ENCODE data around the gene ZNF44.

The ZNF44 gene

DNA sequence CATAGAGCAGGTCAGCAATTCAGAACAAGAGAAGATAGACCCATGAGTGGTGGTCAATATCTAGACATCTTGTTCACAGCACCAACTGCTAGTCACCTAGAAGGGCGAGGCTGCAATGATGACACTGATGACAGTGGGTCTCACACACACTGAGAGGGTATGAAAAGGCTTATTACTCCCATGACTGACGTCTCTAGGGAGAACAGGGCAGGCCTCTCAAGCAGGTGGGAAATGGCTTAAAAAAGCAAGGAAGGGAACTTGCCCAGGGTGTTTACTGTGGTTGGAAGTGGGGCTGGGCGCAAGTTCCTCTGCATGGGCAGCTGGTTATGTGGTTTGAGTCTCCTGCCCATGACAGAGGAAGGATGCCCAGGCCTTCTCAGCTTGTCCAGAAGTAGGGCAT is 33.8 kb downstream of the ZNF44 start:
- DNase-seq, result no peak

DNA sequence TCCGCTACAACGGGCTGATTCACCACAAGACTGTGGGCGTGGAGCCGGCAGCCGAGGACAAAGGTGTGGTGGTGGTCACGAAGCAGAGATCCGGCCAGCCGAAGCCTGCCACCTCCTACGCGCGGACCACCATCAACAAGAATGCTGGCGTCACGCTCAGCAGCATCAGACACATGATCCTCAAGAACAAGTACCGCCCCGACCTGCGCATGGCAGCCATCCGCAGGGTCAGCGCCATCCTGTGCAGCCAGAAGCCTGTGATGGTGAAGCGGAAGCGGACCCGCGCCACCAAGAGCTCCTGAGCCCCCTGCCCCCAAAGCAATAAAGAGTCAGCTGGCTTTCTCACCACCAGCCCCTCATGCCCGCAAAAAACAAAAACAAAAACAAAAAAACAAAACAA is 34.4 kb downstream of the ZNF44 start:
- DNase-seq, result no peak

DNA sequence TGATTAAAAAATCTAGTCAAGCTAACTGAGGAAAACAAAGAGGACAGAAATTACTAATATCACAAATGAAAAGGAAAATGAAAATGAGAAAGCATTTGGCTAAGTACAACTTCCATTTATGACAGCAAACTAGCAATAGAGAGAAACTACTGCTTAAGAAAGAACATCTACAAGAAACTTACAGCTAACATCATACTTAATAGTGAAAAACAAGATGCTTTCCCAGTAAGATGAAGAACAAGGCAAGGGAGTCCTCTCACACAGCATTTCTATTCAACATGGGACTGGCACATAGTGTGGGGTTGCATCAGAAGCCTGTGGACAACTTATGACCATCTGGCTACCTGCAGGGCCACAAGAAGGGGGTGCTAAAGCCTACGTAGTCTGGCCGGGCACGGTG is 39.3 kb downstream of the ZNF44 start:
- DNase-seq, result no peak

DNA sequence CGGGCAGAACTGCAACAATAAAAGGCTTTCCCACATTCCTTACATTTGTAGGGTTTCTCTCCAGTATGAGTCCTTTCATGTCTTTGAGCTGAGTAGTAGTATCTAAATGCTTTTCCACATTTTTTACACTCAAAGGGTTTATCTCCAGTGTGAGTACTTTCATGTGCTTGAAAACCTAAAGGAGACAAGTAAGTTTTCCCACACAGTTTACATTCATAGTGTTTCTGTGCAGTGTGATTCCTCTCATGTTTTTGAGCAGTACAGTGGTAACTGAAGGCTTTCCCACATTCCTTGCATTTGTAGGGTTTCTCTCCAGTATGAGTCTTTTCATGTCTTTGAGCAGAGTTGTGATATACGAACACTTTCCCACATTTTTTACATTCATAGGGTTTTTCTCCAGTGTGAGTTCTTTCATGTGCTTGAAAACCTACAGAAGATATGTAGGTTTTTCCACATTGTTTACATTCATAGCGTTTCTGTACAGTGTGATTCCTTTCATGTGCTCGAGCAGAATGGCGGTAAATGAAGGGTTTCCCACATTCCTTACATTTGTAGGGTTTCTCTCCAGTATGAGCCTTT is 47.0 kb downstream of the ZNF44 start:
- DNase-seq, result no peak

DNA sequence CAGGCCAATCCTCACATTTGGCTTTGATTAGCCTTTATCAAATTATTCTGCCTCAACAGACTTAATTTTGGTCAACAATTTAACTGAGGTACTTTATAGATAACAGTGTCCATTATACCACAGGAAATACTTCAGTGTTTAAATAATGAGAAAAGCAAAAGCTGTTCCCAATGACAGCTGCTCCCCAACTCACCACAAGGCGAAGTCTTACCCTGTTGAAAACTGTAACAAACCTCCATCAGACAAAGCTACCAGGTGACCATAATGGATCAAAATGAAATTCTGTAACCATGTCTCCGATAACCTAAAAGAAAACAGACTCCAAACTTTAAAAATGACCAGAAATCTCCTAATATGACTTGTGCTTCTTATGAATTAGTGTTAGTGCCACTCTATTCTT is 50.3 kb downstream of the ZNF44 start:
- DNase-seq, result no peak

DNA sequence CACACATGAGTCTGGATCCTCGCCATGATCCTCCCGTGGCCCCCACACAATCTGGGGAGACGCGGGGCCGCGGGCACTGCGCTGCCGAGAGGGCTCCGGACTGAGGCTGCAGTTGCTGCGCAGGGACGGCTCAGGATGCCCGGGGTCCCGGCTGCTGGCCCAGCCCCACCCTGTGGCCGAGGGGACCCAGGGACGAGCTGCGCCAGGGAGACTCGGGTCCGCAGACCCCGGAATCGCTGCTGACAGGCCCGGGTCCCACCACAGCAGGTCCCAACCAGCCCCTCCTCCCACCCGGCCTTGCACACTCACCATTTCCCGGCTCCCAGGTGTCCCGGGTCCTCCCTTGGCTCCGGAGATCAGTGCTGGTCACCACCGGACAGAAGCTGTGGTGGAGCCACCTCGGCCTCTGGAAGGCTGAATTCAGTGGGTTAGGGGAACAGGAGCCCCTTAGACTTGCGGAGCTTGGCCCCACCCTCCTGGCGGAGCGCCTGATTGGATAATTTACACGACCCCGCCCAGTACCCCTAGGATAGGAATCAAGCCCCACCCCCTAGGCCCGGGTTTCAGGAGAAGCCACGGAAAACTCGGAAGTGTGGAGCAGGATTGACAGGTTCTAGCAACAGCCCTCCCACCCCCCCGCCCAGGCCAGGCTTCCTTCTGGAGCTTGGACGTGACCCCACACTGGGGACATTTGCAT is 57.4 kb downstream of the ZNF44 start:
- no peak for DNase-seq

DNA sequence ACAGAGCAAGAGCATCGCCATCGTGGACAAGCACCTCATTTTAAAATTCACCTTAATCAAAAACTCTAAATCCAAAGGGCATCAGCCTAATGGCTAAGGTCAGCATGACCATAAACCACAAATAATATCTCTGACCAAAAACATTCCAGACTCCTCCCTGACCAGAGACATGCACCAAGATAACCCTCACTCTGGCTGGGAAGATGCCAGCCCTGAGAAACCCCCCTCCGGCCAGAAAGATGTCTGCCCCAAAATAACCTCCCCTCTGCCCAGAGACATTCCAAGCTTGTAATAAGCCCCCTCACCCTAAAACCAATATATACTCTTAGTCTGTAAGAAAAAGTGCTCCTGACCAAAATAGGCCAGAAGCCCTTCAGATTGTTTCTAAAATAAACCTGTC is 61.7 kb downstream of the ZNF44 start:
- no peak for DNase-seq

DNA sequence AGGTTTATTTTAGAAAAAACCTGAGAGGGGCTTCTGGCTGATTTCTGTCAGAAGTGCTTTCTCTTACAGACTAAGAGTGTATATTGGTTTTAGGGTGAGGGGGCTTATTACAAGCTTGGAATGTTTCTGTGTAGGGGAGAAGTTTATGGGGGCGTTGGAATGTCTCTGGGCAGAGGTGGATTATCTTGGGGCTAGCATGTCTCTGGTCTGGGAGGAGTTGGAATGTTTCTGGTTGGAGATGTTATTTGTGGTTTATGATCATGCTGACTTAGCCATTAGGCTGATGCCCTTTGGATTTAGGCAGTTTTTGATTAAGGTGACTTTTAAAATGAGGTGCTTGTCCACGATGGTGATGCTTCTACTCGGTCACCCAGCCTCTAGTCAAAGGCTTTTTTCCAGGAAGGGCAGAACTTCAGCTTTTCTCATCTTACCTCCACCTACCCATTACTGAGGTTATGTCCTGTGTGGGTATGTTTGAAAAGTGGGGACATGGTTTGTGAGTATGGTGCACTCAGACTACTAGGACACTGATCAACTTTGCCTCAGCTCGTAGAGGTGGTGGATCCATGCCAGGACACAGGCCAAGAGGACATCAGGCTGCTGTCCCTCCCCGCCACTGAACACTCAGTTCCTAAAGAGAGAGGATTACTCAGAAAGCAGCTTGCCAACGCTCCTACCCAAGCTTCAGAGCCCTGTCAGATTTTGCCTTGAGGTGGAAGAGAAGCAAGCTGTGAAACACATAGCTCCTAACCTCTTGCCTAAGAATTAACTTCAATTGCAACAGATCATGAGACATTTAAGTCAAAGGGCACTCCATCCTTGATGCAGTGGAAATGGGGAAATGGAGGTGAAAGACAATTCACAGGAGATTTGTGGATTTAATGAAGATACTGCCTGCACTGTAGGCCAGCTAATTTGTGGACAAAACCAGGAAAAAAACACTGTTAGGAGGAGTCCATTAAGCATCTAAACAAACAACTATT is 63.6 kb downstream of the ZNF44 start:
- no peak for DNase-seq

DNA sequence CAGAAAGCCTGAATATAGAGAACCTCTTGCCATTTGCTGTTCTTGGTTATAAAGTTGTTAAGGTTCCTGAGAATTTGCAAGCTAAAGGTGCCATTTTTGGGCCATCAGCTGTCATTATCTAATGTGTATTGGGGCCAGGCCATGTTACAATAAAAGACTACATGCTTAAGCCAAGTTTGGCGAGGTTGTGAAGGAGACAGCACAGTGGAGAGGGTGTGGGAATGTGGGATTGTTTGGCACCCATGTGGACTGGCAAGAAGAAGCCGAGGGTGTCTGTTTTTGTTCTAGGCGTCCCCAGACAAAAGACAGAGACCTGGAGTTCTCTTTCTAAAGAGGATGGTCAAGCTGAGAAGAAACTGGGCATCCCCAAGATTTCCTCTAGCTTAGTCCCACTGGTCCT is 64.7 kb downstream of the ZNF44 start:
- no peak for DNase-seq

DNA sequence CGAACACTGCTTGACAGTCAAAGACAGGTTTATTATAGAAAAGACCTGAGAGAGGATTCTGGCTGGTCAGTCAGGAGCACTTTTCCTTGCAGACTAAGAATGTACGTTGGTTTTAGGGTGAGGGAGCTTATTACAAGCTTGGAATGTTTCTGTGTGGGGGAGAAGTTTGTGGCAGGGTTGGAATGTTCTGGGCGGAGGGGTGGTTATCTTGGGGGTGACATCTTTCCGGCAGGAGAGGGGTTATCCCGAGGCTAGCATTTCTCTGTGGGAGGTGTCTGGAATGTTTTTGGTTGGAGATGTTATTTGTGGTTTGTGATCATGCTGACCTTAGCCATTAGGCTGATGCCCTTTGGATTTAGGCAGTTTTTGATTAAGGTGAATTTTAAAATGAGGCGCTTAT is 70.0 kb downstream of the ZNF44 start:
- DNase-seq, result no peak

DNA sequence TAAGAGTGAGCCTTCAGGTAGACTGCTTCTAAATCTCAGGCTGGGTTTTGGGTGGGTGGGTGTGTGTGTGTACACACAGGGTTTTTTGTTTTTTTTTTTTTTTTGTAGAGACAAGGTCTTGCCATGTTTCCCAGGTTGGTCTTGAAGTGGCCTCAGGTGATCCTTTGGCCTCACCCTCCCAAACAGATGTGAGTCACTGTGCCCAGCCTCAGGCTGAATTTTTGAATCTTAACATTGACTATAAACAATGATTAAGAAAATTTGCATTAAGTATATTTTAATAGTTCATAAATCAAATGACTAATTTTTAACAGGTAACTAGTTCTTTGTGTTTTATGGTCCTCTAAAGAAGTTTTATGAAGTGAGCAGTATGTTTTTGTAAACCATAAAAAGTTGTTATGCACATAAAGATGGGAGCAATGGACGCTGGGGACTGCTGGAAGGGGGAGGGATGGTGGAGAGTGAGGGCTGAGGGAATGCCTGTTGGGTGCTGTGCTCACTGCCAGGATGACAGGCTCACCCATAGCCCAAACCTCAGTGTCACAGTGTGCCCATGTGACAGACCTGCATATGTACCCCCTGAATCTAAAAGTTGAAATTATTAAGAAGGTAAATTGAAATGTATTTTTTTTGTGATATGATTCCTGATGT is 71.6 kb downstream of the ZNF44 start:
- DNase-seq, result no peak

Measured in NCI-H446 (cell line).